Activated gamma-delta T cell treated with anti-CD3 and anti-CD28 coated beads, Interleukin-2, amount 50 U/mL, for 16 hours (primary cell): ENCODE results near the gene CISD1.

Source experiments
- DNase-seq: peaks from one replicate; pipeline ENCODE4 v3.0.0-alpha.2; 2020; ENCODE audit warnings: low read depth

The CISD1 gene

DNA sequence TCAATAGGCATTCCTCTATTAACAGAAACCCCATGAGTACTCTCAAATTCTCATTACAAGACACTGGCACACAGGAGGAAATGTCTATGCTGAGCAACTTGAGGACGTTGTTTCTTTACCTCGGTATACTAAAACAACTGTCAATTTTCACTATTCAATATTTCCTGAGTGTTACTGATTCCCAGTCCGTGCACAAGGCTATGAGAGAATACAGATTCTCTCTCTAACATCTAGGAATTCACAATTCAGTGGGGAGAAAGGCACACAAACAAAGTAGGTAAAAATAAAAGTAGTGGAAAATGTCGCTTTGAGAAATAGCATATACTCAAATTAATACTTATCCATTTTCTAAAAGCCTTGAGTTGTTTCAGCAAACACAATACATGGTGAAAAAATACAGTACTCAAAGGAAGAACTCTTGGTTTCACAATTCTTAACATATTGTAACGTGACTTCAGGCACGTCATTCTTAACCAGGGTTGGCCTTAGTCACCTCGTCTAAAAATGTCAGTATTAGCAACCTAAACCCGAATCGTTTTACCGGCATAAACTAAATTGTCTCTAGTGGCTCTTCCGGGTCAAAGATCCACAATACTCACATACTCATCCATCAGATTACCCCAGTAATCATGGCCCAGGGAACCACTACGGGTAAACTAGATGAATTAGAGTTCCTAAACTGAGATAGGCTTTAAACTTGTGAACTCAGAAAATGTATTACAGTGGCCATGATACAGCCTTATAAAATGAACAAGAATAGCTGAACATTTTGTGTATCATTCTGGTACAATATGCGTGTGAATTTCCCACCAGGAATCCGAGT, 2.7 kb upstream of the CISD1 start:
- no peak for DNase-seq

- no peak for DNase-seq
Observed at GRCh38 chr10:58266826-58267712, 1.9 kb upstream of the CISD1 start.

- DNase-seq = peak; percentile 88
Observed at GRCh38 chr10:58267713-58268453, 1.1 kb upstream of the CISD1 start, which contains the start of gene IPMK. TSS of gene IPMK (minus strand) at chr10:58267894. CDS start at chr10:58267611, 283 bp downstream.

DNA sequence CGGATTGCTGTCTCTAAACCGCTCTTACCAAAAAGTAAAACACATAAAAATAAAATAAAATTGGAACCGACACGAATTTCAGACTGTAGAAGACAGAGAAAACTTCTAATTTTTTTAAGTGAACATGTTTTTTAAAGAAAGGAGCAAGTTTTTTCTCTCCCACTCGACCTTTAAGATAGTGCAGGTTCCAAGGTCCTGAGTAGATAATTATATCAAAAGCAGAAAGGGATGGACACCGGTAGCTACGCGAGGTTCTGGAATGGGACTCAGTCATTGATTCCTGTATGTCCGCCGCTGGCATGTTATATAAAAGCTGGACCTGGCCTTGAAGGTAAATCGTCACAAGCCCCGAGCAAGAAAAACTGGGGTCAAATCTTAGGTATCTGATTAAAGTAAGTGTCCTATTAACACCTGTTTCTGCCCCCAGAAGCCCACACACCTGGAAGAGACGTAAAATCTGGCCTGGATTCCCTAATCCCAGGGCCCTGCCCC, 462 bp upstream of the CISD1 start:
- DNase-seq = no peak

- no peak for DNase-seq
Observed at GRCh38 chr10:58269782-58270290, 874 bp downstream of the CISD1 start.

DNA sequence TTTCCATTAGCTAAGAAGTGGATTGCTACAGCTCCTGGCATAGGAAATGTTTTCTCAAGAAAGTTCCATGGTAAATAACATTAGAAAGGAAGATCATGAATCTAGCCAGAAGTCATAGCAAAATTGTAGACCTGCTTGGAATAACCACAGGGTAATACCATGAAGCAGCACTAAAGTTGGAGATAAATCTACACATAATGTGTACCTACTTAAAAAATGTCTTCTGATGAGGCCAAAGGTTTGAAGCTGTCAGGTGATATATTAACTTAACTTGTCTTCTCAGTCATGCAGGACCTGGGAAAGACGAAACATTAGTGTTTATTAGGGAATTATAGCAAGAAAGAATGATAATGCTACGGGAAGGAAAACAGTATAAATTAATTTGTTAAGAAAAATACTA, 6.3 kb downstream of the CISD1 start:
- no peak for DNase-seq

GRCh38 chr10:58275908-58276307, 6.9 kb downstream of the CISD1 start:
- no peak for DNase-seq

DNA sequence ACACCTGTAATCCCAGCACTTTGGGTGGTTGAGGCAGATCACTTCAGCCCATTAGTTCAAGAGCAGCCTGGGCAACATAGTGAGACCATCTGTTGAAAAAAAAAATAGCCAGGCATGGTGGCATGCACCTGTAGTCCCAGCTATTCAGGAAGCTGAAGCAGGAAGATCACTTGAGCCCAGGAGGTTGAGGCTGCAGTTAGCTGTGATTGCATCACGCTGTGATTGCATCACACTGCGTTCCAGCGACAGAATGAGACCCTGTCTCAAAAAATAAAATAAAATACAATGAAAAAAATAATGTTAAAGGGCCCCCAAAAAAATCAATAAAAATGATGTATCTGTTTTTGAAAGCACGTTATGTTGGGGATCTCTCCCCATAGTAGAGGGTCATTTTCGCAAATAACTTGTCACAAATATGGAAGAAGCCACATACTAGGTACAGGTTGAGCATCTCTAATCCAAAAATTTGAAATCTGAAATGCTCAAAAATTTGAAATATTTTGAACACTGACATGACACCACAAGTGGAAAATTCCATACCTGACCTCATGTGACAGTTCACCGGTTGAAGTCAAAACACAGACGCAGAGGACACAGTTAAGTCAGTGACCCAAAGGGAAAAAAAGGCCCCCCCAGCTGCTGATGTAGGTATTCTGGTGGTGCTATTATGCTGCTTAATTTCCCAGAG, 9.5 kb downstream of the CISD1 start:
- DNase-seq = no peak

GRCh38 chr10:58278962-58279307, 10.0 kb downstream of the CISD1 start:
- no peak for DNase-seq

- DNase-seq = no peak
Observed at GRCh38 chr10:58280477-58280876, 11.5 kb downstream of the CISD1 start.

GRCh38 chr10:58281092-58281752, 12.3 kb downstream of the CISD1 start:
- DNase-seq = no peak

- DNase-seq = no peak
Observed at GRCh38 chr10:58282615-58283014, 13.7 kb downstream of the CISD1 start.

GRCh38 chr10:58291538-58292174, 22.7 kb downstream of the CISD1 start:
- DNase-seq = peak; percentile 8

- DNase-seq = no peak
Observed at GRCh38 chr10:58293989-58294388, 25.0 kb downstream of the CISD1 start.

DNA sequence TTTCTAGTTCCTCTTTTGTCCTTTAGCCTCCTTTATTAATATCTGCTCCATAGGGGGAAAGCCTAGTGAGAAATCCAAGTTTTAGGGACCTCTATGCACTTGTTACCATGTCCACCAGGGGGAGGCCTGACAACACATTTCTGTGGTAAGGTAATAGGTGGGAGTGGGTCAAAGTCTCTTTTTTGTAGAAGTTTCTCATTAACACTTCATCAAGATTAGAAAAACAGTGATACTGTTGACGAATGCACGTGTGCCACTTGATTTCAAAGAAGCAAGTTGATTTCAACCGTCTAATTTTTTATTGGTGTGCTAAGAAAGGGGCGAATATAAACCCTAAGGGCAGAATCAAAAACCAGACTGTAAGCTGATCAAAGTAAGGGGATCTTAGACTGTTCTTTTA, 30.6 kb downstream of the CISD1 start:
- peak; percentile 42 for DNase-seq

DNA sequence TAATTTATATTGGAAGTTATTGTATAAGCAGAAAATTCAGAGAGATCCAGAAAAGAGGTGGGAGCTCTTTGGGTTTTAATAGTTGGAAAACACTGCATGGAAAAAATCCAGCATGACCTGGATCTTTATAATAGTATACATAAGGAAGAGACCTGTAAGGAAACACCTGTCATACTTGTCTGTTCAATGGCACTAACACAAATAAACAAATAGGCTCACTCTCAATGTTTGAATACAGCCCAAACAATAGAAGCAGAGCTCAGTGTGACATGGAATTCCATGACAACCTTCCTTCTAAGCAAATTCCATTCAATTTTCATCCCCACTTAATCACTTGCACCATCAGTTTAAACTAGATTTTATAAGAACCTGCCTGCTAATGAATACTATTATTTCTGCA, 31.7 kb downstream of the CISD1 start:
- DNase-seq = no peak

GRCh38 chr10:58302254-58302653, 33.3 kb downstream of the CISD1 start:
- DNase-seq = no peak

GRCh38 chr10:58304099-58304633, 35.2 kb downstream of the CISD1 start:
- DNase-seq = no peak

DNA sequence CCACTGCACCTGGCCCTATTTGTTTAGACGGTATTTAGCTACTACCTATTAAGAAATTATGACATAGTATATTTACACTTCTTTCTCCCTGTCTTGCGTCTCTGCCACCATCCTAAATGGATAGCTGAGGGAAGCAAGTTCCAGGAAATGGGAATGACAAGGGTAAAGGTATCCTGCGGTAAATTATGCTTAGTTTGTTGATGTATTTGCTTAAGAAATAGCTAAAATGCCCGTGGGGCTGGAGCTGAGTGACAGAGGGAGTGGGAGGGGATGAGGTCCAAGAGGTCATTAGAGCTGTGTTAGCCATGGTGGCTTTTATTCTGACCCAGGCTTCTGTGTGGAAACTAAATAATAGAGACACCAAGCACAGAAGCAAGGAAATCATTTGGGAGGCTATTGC, 36.9 kb downstream of the CISD1 start:
- DNase-seq = no peak

- no peak for DNase-seq
Observed at GRCh38 chr10:58307676-58308075, 38.7 kb downstream of the CISD1 start.
